HG03139 (cell line): ENCODE data around the gene FAM50A.
"Not testable (repeated sequence)": the region's sequence is repeated elsewhere in the genome, so short reads cannot be mapped to it uniquely, and the experiment has no call there.

Experiments used
- ATAC-seq: cut with Tn5 transposase; IDR thresholded peaks from one replicate; pipeline ENCODE4 v1.9.1; 2021; ENCODE audit not compliant: unreplicated experiment

FAM50A gene, protein sequence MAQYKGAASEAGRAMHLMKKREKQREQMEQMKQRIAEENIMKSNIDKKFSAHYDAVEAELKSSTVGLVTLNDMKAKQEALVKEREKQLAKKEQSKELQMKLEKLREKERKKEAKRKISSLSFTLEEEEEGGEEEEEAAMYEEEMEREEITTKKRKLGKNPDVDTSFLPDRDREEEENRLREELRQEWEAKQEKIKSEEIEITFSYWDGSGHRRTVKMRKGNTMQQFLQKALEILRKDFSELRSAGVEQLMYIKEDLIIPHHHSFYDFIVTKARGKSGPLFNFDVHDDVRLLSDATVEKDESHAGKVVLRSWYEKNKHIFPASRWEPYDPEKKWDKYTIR

DNA sequence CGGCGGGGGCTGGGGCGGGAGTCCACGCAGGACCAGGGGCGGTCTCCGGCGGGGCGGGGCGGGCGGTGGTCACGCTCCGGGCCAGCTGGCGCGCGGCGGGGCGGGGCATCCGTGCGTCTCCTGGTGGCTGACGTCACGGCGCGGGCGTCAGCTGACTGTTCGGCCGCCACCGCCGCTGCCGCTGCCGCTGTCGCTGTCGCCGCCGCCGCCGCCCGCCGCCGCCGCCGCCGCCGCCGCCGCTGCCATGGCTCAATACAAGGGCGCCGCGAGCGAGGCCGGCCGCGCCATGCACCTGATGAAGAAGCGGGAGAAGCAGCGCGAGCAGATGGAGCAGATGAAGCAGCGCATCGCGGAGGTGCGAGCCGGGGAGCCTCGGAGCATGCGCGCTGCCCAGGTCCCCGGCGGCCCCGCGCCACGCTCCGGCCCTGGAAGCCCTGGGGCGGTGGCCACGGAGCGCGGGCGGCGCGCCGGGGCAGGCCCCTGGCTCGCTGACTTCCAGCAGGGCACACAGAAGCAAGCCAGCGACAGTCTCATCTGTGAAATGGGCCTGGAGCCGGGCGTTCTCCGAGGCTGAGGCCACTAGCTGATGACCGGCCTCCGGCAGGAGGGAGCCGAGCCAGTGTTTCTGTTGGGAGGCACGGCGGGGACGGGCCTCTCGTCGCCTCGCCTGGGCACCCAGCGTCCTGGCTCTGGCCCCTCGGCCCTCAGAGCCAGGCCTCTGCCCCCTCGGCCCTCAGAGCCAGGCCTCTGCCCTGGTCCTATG, at the start of gene FAM50A:
Gene FAM50A (plus strand): TSS at position 150 of the 763 bp plus-strand sequence. CDS start 95 bp downstream, at position 245.
- peak; percentile 84 for ATAC-seq

DNA sequence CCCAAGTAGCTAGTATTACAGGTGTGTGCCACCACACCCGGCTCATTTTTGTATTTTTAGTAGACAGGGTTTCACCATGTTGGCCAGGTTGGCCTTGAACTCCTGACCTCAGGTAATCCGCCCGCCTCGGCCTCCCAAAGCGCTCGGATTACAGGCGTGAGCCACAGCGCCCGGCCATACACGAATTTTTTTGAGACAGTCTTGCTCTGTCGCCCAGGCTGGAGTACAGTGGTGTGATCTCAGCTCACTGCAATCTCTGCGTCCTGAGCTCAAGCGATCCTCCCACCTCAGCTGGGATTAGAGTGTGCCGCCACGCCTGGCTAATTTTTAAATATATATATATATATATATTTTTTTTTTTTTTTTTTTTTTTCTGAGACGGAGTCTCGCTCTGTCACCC, 47.6 kb upstream of the FAM50A start:
- not testable (repeated sequence) for ATAC-seq

DNA sequence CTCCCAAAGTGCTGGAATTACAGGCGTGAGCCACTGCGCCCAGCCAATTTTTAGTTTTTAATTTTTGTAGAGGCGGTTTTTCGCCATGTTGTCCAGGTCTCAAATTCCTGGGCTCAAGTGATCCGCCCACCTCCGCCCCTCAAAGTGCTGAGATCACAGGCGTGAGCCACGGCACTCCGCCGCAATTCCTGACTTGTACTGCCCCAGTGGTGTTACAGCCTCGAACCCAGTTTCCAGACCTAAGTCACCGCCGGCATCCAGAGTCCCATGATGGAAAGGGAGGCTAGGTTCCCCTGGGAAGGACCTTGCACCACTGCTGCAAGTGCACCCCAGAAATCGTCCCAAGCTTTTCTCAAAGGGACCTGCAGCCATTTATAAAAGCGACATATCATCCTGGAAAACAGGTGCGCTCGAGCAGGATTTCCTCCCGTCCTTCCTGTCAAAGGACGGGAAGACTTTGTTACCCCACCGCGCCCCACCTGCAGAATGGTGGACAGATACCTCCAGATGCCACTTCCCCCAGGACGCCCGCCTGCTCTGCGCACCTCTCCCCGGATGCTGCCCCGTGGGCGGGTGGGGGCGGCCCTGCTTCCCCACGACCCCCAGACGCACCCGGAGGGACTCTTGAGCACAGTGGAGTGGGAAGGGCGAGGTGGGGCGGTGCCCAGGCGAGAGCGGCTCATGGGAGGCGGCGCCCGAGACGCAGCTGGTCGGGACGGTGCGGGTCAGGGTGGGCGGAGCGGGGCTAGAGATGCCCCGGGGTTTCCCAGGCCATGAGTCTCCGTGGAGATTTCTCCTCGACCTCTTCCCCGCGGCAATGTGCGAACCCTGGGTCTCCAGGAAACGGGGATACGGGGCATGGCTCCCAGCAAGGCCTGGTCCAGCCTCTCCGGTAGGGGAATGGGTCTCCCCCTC, 46.7 kb upstream of the FAM50A start:
- peak; percentile 41 for ATAC-seq

DNA sequence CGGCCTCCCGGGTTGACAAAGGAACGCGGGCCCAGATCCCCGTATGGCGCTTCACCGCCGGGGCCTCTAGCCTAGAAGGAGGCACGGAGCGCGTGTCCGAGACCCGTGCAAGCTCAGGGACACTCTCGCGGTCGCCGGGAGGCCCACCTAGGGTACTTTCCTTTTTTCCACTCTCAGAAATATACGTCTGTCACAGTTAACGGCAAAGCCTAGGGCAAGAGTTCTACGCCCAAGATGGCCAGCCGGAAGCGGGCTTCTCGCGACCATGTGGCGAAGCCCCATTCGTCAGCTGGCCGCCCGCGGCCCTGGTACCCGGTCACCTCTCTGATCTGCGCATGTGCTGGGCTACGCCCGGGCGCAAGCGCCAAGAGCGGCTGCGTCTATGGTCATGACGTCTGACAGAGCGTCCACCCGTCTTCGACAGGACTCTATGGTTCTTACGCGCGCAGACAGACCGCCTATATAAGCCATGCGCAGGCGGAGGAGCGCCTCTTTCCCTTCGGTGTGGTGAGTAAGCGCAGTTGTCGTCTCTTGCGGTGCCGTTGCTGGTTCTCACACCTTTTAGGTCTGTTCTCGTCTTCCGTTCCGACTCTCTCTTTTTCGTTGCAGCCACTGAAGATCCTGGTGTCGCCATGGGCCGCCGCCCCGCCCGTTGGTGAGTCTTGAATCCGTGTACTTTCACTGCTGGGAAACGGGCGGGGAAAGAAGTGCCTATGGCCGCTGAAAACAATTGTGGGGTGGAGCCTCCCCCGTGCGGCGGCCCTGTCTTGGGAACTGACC, 45.9 kb upstream of the FAM50A start, which contains the start of gene RPL10:
Gene RPL10 (plus strand): TSS at position 490 of the 780 bp plus-strand sequence. CDS start 143 bp downstream, at position 633.
- ATAC-seq = peak; percentile 69

DNA sequence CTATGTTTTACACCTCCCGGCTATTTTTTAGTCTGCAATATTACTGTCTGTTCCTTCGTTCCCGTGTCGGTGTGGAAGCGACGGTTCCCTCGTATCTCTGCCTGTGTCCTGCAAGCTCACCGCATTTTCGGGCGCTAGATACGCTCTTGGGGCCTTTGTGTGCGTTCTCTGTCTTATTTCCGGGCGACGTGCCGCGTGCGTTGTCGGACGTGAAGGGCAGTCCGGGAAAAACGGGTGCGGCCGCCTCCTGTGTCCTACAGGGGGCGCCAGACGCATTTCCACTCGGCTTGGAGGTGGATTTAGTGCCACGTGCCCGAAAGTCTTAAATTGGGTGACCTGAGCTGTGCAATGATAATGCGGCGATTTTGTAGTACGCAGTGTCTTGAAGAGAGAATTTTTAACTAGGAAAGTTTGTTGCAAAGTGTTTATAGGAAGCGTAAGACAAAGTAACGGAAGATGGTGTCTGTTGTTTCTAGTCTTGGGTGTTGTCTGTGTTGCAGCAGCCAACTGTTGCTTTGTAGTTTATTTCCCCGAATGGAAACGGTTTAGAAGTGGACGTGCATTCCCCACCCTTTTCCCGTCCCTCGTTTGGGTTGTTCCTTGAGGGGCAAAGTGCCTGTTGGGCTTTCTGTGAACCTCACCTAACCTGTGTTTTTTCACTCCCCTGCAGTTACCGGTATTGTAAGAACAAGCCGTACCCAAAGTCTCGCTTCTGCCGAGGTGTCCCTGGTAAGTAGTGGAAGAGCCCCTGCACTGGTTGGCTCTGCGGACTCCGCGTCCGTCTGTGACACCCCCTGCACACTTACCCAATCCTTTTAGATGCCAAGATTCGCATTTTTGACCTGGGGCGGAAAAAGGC, 45.0 kb upstream of the FAM50A start:
- ATAC-seq = no peak

DNA sequence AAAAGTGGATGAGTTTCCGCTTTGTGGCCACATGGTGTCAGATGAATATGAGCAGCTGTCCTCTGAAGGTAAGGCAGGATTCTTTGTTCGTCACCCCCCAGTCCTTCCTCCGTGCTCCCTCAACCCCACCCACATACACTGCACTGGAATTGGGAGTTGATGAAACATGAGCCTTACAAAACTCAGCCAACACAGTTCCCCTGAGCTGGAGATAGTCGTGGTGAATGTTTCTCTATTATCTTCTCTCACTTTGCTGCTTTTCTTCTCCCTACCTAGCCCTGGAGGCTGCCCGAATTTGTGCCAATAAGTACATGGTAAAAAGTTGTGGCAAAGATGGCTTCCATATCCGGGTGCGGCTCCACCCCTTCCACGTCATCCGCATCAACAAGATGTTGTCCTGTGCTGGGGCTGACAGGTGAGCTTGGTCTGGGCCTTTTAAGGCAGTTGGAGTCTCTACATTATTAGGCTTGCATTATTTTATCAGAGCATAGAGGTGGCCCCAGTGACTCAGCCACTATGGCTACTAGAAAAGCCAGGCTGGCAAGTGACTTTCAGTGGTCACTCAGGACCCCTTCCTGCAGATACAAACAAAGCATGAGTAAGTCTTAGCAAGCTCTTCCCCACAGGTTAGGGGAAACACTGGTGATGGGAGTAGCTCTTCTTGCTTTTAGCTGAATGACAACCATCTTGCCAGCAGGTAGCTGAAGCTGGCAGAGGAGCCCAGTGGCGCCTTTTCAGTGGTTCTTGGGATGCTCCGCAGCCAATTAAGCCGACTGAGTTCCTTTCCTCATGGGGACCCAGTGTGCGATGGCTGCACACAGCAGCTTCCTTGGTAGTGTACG, 44.2 kb upstream of the FAM50A start:
- ATAC-seq = no peak

DNA sequence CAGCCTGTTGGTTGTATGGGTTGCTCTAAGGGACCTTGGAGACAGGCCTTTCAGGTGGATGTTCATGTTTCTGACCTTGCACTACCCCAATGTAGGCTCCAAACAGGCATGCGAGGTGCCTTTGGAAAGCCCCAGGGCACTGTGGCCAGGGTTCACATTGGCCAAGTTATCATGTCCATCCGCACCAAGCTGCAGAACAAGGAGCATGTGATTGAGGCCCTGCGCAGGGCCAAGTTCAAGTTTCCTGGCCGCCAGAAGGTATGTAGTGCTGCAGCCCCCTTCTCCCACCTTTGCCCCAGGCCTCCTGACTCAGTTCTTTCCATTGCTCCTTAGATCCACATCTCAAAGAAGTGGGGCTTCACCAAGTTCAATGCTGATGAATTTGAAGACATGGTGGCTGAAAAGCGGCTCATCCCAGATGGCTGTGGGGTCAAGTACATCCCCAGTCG, 43.5 kb upstream of the FAM50A start:
- not testable (repeated sequence) for ATAC-seq

DNA sequence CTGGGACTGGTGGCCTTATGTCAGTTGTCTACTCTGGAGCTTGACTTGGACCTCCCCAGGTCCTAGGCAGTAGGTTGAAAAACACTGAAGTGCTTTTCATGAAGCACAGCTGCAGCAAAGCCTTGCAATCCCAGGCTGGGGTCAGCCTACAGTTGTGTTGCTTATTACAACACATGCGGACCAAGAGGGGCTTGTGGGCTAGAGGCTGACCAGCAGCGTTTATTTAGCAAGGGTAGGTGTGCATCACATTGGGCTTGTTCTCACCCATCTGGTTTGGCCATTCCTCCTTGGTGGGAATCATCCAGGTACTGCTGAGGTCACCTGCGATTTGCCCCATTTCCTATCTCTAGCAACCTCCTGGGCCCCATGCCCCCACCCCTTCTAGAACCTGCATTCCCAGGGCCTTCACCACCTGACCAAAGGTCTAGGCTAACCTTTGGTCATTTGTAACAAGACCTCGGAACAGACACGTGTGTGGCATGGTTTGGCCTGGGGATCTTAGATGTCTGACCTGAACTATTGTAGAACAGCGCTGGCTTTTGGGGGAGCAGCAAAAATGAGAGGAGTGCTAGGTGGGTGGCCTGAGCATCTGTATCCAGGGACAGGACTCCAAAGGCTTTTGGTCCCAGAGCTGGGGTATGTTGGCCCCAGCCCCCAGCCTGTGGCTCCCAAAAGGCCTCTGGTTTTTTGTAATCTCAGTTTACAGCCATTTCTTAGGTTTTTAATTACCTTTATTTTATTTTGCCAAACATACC, 42.7 kb upstream of the FAM50A start:
- ATAC-seq = no peak

DNA sequence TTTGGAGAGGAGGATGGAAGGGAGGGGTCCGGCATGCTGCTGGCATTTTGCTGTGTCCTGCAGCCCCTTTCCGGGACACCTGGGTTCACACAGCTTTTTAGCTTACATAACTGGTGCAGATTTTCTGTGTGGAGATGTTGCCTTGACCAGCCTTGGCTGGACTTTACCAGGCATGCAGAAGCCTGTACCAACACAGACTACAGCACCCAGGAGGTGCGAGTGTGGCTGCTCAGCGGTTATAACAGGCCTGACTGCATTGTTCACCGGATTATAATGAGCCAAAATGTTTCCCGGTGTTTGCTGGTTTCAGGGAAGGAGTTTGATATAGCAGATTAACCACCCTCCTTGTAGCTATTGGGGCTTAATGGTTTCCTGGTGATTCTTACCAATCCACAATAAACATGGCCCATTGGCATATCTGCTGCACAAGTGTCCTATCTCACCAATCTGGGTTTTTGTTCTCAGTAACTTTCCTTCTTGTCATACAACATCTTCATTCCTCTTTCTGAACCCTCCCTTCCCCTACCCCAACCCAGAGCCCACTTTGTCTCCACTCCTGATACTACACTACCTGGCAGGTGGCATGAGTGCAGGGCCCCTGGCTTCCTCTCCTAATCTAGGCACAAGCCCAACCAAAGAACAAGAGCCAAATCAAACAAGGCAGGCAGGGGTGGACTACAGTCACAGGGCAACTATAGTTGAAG, 41.9 kb upstream of the FAM50A start:
- no peak for ATAC-seq

DNA sequence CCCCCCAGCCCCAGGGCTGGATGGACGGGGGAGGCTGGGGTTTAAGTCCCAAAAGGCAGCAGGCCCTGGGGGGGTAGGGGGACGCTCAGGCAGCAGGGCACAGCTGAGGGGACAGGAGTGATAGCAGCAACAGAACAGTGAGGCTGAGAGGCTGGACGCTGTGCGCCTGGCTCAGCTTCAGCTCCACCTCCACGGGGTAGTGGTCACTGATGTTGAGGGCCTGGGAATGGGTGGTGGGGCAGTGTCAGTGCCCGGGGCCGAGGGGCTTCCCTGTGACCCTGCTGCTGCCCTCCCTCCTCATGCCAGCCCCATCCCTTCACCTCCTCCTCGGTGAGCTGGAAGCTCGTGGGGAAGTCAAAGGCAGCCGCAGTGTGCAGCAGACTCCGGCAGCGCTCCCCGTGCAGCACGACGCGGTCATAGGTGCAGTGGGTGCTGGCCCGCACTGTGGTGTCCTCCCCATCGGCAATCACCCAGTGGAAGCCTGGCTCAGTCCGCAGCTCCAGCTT, 41.3 kb upstream of the FAM50A start:
- no peak for ATAC-seq

DNA sequence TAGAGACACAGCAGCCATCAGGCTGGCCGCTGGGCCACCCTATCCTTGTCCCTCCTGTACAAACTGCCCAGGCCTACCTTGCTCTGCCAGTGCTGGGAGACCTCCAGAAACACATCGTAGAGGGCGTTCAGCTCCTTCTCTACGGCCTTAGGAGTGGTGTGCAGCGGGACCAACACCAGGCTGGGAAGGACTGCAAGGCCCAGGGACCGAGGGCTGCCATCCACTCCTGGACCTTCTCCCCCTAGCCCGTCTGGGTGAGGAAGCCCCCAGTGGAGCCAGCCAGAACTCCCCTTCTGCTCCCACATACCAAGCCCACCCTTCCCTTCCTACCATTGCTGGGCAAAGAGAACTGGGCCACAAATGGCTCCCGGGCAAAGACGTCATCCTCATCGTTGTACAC, 40.7 kb upstream of the FAM50A start:
- no peak for ATAC-seq

DNA sequence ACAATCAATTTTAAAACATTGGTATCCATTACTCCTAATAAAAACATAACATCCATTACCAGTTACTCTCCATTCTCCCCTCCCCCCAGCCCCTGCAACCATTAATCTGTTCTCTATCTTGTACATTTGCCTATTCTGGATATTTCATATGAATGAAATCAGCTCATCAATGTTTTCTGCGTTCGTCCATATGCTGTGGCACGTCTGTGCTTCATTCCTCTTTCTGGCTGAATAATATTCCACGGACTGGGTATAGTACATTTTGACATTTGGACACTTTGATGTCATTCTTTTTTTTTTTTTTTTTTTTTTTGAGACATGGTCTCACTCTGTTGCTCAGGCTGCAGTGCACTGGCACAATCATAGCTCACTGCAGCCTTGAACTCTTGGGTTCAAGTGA, 40.1 kb upstream of the FAM50A start:
- no peak for ATAC-seq

DNA sequence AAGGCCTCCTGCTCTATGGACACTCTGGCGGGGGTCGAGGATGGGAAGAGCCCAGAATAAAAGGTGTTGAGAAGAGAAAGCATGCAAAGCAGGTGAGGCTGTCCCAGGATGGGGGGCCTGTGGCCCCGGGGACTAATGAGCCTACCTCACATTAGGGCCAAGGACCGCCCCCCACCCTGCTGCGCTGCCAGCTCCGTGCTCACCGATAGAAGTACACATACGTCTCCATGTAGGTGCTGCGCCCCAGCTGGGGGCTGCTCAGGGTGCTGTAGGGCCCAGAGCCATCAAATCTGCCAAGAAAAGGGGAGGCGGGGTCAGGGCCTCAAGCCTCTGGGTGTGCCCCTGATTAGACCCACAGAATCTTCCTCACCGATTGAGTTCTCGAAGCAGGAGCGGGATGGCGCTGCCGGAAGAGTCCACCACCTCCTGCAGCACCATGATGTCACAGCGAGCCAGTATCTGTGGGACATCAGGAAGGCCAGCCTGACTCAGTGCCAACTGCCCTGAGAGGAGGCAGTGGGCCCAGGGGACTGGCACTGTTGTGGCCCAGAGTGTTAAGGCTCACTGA, 39.2 kb upstream of the FAM50A start:
- ATAC-seq = no peak

DNA sequence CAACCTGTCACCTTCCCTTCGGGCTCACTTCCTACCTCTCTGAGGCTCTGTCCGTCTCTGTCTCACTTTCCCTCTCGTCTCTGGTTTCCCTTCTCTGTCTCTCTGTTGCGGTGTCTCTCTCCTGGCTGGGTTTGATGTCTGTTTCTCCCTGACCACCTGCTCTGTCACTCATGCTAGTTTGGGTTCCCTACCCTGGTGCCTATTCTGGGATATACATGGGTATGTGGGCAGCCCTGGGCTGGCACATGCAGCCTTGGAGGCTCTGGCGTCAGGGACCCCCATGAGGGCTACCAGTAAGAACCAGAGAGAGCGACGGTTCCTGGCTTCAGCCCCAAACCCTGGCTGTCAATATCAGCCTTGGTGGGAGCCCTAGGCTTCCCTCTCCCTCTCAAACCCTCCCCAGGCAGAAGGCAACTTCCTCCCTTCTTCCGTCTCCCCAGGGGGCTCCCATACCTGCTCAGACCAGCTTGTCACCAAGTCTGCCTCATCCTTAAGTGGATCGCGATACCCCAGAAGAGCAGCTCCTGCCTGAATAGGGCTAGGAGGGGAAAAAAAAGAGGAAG, 35.2 kb upstream of the FAM50A start:
- ATAC-seq = no peak

DNA sequence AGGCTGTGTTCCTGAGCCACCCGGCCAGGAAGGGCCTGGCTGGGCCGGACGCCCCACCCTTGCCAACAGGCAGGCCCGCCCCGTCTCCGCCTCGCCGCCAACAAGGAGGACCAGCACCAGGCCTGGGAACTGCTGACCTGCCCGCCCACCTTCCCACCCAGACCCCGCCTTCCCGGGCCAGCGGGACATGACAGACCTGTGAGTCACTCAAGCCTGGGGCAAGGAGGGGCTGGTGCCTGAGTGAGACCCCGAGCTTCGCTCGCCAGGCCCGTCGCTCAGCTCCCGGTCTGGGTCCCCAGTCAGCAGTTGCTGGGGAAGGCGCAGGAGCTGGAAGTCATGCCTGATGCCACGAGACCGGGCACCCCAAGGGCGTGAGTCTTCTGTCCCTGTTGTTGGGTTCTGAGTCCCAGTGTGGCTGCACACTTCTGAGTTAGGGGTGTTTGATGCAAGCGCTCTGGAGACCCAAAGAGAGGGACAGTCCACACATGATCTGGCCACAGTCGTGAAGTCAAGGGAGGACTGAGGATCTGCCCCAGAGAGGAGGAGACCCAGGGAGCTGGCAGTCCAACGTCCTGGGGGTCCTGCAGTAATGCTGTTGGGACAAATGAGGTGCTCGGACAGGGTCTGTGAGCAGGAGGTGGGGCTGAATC, 34.6 kb upstream of the FAM50A start, which contains the start of gene DNASE1L1:
Gene DNASE1L1 (minus strand): TSS at position 33 of the 650 bp plus-strand sequence. CDS start 3,686 bp downstream, outside the sequence.
- ATAC-seq = no peak

DNA sequence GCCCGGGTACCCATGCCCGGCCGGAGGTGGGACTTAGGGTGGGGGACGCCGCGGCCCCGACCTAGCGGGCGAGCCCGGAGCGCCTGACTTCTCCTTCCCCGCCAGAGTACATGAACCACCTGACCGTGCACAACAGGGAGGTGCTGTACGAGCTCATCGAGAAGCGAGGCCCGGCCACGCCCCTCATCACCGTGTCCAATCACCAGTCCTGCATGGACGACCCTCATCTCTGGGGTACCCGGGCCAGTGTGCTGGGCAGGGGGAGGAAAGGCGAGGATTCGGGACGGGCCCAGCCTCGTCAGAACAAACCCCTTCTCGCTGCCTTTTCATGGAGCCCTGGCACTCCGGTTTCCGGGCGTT, 32.0 kb upstream of the FAM50A start:
- no peak for ATAC-seq
